ENCODE results near the gene CPTP. TPM values are rescaled to one million over a fixed set of nuclear protein-coding genes. Genes with fewer than 3 reads are reported as not detected.

The CPTP gene
- total and polyA plus RNA-seq, 2 of the 13 experiments (the other 11 are each of a cell fraction or from before 2014, with no cell fraction given): 5.5 to 9.3 TPM

- TF ChIP-seq NR1H2 (CRISPR knock-in tag; IDR thresholded peaks at IDR 0.05; ENCODE audit: borderline replicate concordance, low read depth) (no peak), ZSCAN30 (CRISPR knock-in tag; IDR thresholded peaks at IDR 0.05) (no peak), SNAI1 (CRISPR knock-in tag; IDR thresholded peaks at IDR 0.05; ENCODE audit: borderline replicate concordance) (0 out of 2 replicates have a peak, but pooled peaks have one; percentile 43), REST (IDR thresholded peaks at IDR 0.05; ENCODE audit: borderline replicate concordance in 1 of 2, low read depth in 1 of 2, low read length in 2 of 2) (no peak), ZNF432 (CRISPR knock-in tag; IDR thresholded peaks at IDR 0.05; ENCODE audit: borderline replicate concordance) (no peak), ZFP82 (CRISPR knock-in tag; IDR thresholded peaks at IDR 0.05; ENCODE audit: borderline replicate concordance) (no peak), UBTF (CRISPR knock-in tag; IDR thresholded peaks at IDR 0.05) (peak; percentile 58), DPF2 (CRISPR knock-in tag; IDR thresholded peaks at IDR 0.05; ENCODE audit: borderline replicate concordance, low read depth) (no peak), DNMT1 (CRISPR knock-in tag; IDR thresholded peaks at IDR 0.05) (peak; percentile 57; the same call in 1 of the 2 replicates), CHCHD3 (CRISPR knock-in tag; IDR thresholded peaks at IDR 0.05) (0 out of 2 replicates have a peak, but pooled peaks have one; percentile 29), HCFC1 (IDR thresholded peaks at IDR 0.05; ENCODE audit: low read depth, low read length) (no peak), HNRNPL (IDR thresholded peaks at IDR 0.05; ENCODE audit: low read depth, low read length) (0 out of 2 replicates have a peak, but pooled peaks have one; percentile 36), ZFP91 (CRISPR knock-in tag; IDR thresholded peaks at IDR 0.05; ENCODE audit: borderline replicate concordance) (peak; percentile 70), ZNF614 (CRISPR knock-in tag; IDR thresholded peaks at IDR 0.05; ENCODE audit: borderline replicate concordance) (no peak), ZNF790 (CRISPR knock-in tag; IDR thresholded peaks at IDR 0.05; ENCODE audit: borderline replicate concordance) (no peak), FIP1L1 (IDR thresholded peaks at IDR 0.05; ENCODE audit: borderline replicate concordance, insufficient read depth, low read depth, low read length) (no peak), FOSL2 (CRISPR knock-in tag; IDR thresholded peaks at IDR 0.05) (peak; percentile 15; the same call in 1 of the 2 replicates), CREB1 (IDR thresholded peaks at IDR 0.05) (no peak), CREB1 (CRISPR knock-in tag; IDR thresholded peaks at IDR 0.05) (no peak), ZNF709 (CRISPR knock-in tag; IDR thresholded peaks at IDR 0.05) (no peak)
Observed at GRCh38 chr1:1291548-1292441, 32.8 kb upstream of the CPTP start (continued).
